Prostate gland (tissue), 2 donors: ENCODE measurements around the gene LRCH4. TPM values are rescaled to one million over a fixed set of nuclear protein-coding genes. Genes with fewer than 3 reads are reported as not detected.
"Not testable (repeated sequence)": the region's sequence is repeated elsewhere in the genome, so short reads cannot be mapped to it uniquely, and the experiment has no call there.

Source experiments
- DNase-seq: peaks from one replicate; pipeline ENCODE4 v3.0.0-alpha.2; 2019; ENCODE audit warnings: low spot score
- H3K27ac ChIP-seq, 2 donors: fragments of 200-600 bp; sonication (generic); 2 replicates each; pipeline ENCODE4 v1.5.1; 2017 to 2019
- H3K27me3 ChIP-seq: fragments of 200-600 bp; sonication (generic); replicated peaks from 2 replicates; pipeline ENCODE4 v1.5.1; 2019; ENCODE audit not compliant: insufficient read depth
- H3K36me3 ChIP-seq, 2 donors: fragments of 200-600 bp; sonication (generic); 1 replicate in 1 of 2; 2 replicates in 1 of 2; pipeline versions ENCODE4 v1.5.1 to v1.8.1; 2017 to 2019
- H3K4me1 ChIP-seq: fragments of 200-600 bp; sonication (generic); replicated peaks from 2 replicates; pipeline ENCODE4 v1.5.1; 2019
- H3K4me3 ChIP-seq, 2 donors: fragments of 200-600 bp; sonication (generic); 2 replicates each; pipeline ENCODE4 v1.5.1; 2017 to 2019
- H3K9me3 ChIP-seq: fragments of 200-600 bp; sonication (generic); 2 replicates; pipeline ENCODE4 v1.5.1; 2017
- POLR2A ChIP-seq: fragments of 450-650 bp; IDR thresholded peaks from one replicate; pipeline ENCODE4 v1.6.1; 2016; ENCODE audit warnings: antibody characterized with exemption, mild to moderate bottlenecking
- POLR2AphosphoS5 ChIP-seq: sonication (generic); formaldehyde crosslinking; IDR thresholded peaks from one replicate; pipeline ENCODE4 v1.6.1; 2017; ENCODE audit warnings: antibody characterized with exemption
- WGBS: methylation state at CpG from one replicate; pipeline ENCODE4 v1.1.5; 2018; 5-methylcytosine and 5-hydroxymethylcytosine counted together
- intact Hi-C: fragments of 100-400 bp; cut with DNase I; formaldehyde crosslinking; loops from one replicate; pipeline ENCODE4 v1.14.2; 2022
- total RNA-seq, 2 donors: library from RNA; depleted of rRNA; stranded (reverse); fragments of >200 nt; gene quantifications; one replicate each; pipeline ENCODE4 v1.1.0, GENCODE V29; 2016
- TF ChIP-seq, protein P1 (sequence below), 4 experiments: fragments of 200-600 bp in 2 of 4; fragments of 450-650 bp in 2 of 4; sonication (generic) in 2 of 4; IDR thresholded peaks; 1 replicate in 3 of 4; 2 replicates in 1 of 4; pipeline ENCODE4 v1.5.1; 2016 to 2019; ENCODE audit warnings: antibody characterized with exemption in 4 of 4, mild to moderate bottlenecking in 2 of 4, moderate library complexity in 2 of 4

Gene LRCH4
- total RNA-seq, 2 donors from 2014 or later: 66.8 to 202 TPM

DNA sequence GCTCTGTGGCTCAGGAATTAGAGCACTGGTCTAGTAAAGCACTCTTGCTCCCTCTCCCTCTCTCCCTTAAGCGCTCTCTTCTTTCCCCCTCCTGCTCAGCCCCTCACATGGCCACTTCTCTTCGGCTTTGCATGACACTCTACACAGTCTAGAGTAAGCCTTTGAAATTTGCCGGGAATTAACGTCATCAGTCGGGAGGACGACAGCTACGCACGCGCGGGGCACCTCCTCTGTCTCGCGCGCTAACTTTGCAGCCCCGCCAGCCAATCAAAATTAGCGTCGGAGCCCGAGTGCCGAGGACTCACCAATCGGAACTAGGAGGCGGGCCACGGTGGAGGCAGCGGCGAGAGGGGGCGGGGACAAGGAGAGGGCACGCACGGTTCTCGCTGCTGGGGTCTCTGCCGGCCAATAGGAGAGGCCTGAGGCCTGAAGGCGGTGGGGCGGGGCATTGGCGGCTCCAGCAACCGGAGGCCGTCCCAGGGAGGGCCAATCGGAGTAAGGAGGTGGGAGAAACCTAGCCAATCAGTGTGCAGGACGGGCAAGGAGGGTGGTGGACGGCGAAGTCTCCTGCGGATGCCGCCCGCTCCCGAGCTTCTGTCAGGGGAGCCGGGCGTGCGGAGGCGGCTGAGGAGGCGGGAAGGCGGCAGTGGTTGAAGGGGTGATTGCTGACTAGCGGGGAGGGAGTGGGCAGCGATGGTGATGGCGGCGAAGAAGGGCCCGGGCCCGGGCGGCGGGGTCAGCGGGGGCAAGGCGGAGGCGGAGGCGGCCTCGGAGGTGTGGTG lies 47.1 kb downstream of the LRCH4 start, which contains the start of gene AGFG2:
Gene AGFG2 (plus strand): TSS at position 550 of the 782 bp plus-strand sequence. CDS start 144 bp downstream, at position 694.
- peak within 1 kb of the TSS; percentile 85 to 87 for H3K4me3 ChIP-seq
- TF ChIP-seq POLR2AphosphoS5 (peak; percentile 97), POLR2A (peak; percentile 97)
- TF ChIP-seq, protein P1, sequence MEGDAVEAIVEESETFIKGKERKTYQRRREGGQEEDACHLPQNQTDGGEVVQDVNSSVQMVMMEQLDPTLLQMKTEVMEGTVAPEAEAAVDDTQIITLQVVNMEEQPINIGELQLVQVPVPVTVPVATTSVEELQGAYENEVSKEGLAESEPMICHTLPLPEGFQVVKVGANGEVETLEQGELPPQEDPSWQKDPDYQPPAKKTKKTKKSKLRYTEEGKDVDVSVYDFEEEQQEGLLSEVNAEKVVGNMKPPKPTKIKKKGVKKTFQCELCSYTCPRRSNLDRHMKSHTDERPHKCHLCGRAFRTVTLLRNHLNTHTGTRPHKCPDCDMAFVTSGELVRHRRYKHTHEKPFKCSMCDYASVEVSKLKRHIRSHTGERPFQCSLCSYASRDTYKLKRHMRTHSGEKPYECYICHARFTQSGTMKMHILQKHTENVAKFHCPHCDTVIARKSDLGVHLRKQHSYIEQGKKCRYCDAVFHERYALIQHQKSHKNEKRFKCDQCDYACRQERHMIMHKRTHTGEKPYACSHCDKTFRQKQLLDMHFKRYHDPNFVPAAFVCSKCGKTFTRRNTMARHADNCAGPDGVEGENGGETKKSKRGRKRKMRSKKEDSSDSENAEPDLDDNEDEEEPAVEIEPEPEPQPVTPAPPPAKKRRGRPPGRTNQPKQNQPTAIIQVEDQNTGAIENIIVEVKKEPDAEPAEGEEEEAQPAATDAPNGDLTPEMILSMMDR (IDR thresholded peaks at IDR 0.05): peak in 1 of 4 experiments; percentile 24
- no peaks in the 10 kb centered on the region for H3K36me3 ChIP-seq
- peak within 1 kb of the TSS; percentile 74 to 75 for H3K27ac ChIP-seq
- no peaks in the 10 kb centered on the region for H3K27me3 ChIP-seq
- H3K9me3 ChIP-seq: no peaks in the 10 kb centered on the region
- H3K4me1 ChIP-seq: peaks cover 8% of the 10 kb centered on the region
- intact Hi-C loops: loop anchor here (5.0 kb wide), 1 partner anchor 43 kb away; no protein-coding TSS in a partner anchor
- WGBS: under 1% methylated on average over 60 of the region's 60 CpGs
- DNase-seq: peak; percentile 100

DNA sequence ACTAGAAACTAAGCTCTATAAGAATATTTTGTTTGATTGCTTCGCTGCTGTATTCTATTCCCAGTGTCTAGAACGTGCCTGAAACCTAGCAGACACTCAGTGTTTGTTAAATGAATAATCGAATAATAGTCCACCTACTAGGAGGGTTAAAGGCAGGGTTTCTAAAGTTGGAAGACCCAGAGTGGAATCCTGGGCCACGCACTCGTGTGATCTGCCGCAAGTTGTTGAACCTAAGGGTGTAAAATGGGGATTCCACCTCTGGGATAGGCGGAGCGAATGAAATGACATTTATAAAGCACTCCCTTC lies 47.6 kb downstream of the LRCH4 start:
- peak overlapping the region in 1 of 2 donors; percentile 16 for H3K4me3 ChIP-seq
- no peaks in the 10 kb centered on the region for H3K27me3 ChIP-seq
- intact Hi-C loops: loop anchor here (5.0 kb wide), 1 partner anchor 44 kb away; no protein-coding TSS in a partner anchor
- DNase-seq: no peak
- H3K27ac ChIP-seq: peak overlapping the region in 1 of 2 donors; percentile 51
- WGBS: 8% methylated on average over 8 of the region's 8 CpGs
- H3K4me1 ChIP-seq: peaks cover 6% of the 10 kb centered on the region
- H3K9me3 ChIP-seq: no peaks in the 10 kb centered on the region
- H3K36me3 ChIP-seq: no peaks in the 10 kb centered on the region
- TF ChIP-seq POLR2A (no peak), POLR2AphosphoS5 (no peak)
- TF ChIP-seq, protein P1 (IDR thresholded peaks at IDR 0.05): no peak

DNA sequence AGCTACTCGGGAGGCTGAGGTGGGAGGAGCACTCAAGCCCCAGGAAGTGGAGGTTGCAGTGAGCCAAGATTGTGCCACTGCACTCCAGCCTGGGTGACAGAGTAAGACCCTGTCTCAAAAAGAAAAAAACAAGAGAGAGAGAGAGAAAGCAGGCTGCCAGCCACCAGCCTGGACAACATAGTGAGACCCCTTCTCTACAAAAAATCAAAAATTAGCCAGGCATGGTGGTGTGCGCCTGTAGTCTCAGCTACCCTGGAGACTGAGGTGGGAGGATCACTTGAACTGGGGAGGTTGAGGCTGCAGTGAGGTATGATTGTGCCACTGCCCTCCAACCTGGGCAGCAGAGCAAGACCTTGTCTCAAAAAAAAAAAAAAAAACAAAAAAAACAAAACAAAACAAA lies 49.2 kb downstream of the LRCH4 start:
- intact Hi-C loops: loop anchor here (5.0 kb wide), 1 partner anchor 46 kb away; no protein-coding TSS in a partner anchor
- not testable (repeated sequence) for H3K9me3 ChIP-seq, H3K4me3 ChIP-seq, H3K36me3 ChIP-seq, H3K4me1 ChIP-seq, H3K27me3 ChIP-seq, DNase-seq, H3K27ac ChIP-seq
- WGBS: 89% methylated on average over 2 of the region's 2 CpGs

DNA sequence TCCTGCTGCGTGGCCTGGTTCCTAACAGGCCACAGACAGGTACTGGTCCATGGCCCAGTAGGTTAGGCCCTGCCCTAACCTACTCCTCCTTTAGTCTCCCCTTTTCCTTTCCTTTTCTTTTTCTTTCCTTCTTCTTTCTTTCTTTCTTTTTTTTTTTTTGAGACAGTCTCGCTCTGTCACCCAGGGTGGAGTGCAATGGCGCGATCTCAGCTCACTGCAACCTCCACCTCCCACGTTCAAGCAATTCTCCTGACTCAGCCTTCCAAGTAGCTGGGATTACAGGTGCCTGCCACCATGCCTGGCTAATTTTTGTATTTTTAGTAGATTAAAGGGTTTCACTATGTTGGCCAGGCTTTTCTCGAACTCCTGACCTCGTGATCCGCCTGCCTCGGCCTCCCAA lies 49.9 kb downstream of the LRCH4 start:
- intact Hi-C loops: loop anchor here (5.0 kb wide), 1 partner anchor 46 kb away; no protein-coding TSS in a partner anchor
- not testable (repeated sequence) for DNase-seq, H3K9me3 ChIP-seq, H3K27me3 ChIP-seq, H3K27ac ChIP-seq, H3K36me3 ChIP-seq, H3K4me3 ChIP-seq, H3K4me1 ChIP-seq
- WGBS: 94% methylated on average over 9 of the region's 9 CpGs

DNA sequence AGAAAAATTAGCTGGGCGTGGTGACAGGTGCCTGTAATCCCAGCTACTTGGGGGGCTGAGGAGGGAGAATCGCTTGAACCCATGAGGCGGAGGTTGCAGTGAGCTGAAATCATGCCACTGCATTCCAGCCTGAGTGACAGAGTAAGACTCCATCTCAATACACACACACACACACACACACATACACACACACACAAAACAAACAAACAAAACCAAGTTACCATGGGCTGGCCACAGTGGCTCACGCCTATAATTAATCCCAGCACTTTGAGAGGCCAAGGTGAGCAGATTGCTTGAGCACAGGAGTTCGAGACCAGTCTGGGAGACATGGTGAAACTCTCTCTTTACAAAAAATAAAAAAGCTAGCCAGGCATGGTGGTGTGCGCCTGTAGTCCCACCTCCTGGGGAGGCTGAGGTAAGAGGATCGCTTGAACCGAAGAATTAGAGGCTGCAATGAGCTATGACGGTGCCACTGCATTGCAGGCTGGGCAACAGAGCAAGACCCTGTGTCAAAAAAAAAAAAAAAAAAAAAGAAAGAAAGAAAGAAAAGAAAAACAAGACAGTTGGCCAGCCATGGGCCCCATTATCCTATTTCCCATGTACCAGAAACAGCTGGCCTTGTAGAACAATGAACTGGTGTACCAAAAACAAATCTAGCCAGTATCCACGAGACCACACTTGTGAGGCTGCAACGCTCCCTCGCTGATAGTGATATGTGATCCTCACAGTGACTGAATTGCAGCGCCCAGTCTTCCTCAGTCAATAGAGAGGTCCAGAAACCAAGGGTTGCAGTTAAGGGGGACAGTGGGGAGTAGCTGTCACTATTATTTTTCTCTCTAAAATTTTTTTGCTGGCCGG lies 53.5 kb downstream of the LRCH4 start:
- TF ChIP-seq, protein P1 (IDR thresholded peaks at IDR 0.05): no peak
- no peak for TF ChIP-seq POLR2A
- no peak for TF ChIP-seq POLR2AphosphoS5
- no peak overlapping the region for H3K4me3 ChIP-seq
- H3K27me3 ChIP-seq: no peaks in the 10 kb centered on the region
- H3K4me1 ChIP-seq: no peaks in the 10 kb centered on the region
- 83% methylated on average over 14 of the region's 14 CpGs for WGBS
- no peaks in the 10 kb centered on the region for H3K36me3 ChIP-seq
- no peaks in the 10 kb centered on the region for H3K9me3 ChIP-seq
- intact Hi-C loops: no loop called here
- no peak overlapping the region for H3K27ac ChIP-seq
- DNase-seq: no peak

DNA sequence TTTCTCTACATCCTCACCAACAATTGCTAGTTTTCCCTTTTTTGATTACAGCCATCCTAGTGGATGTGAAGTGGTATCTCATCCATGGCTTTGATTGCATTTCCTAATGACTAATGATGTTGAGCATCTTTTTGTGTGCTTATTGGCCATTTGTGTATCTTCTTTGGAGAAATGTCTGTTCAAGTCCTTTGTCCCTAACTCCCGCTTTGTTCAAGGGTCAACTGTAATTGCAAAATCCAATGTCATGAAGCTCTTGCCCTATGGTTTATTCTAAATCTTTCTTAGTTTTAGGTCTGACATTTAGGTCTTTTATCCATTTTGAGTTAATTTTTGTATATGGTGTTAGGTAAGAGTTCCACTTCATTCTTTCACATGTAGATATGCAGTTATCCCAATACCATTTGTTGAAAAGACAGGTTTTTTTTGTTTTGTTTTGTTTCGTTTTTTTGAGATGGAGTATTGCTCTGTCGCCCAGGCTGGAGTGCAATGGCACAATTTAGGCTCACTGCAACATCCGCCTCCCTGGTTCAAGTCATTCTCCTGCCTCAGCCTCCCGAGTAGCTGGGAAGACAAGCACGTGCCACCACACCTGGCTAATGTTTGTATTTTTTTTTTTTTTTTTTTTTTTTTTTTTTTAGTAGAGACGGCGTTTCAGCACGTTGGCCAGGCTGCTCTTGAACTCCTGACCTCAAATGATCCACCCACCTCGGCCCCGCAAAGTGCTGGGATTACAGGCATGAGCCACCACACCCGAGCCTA lies 57.6 kb downstream of the LRCH4 start:
- H3K27me3 ChIP-seq, H3K9me3 ChIP-seq, H3K4me3 ChIP-seq, H3K4me1 ChIP-seq, H3K27ac ChIP-seq, DNase-seq, H3K36me3 ChIP-seq, intact Hi-C loops: not testable (repeated sequence)
- WGBS: 75% methylated on average over 12 of the region's 12 CpGs
